HCT116 (cell line): ENCODE measurements around the gene PPP1R13L.

Experiments
- EGR1 ChIP-seq: IDR thresholded peaks from 2 replicates; pipeline ENCODE4 v1.6.1; 2012; ENCODE audit warnings: low read depth
- ELF1 ChIP-seq: IDR thresholded peaks from 2 replicates; pipeline ENCODE4 v1.6.1; 2012; ENCODE audit warnings: low read depth, borderline replicate concordance
- EZH2 ChIP-seq: fragments of 200-600 bp; sonication (generic); IDR thresholded peaks from 2 replicates; pipeline ENCODE4 v1.6.1; 2017; ENCODE audit warnings: antibody characterized with exemption, mixed run types
- EZH2phosphoT487 ChIP-seq: fragments of 200-600 bp; IDR thresholded peaks from 2 replicates; pipeline ENCODE4 v1.6.1; 2018; ENCODE audit warnings: antibody characterized with exemption, borderline replicate concordance
- JUND ChIP-seq: IDR thresholded peaks from 2 replicates; pipeline ENCODE4 v1.6.1; 2012
- POLR2A ChIP-seq: IDR thresholded peaks from 2 replicates; pipeline ENCODE4 v1.7.0; 2011; ENCODE audit warnings: borderline replicate concordance; ENCODE audit not compliant: insufficient read depth, insufficient read length; ENCODE audit errors: extremely low read depth
- POLR2AphosphoS5 ChIP-seq: IDR thresholded peaks from 2 replicates; pipeline ENCODE4 v1.6.1; 2011; ENCODE audit warnings: mild to moderate bottlenecking, low read depth, low read length, moderate library complexity
- RAD21 ChIP-seq: IDR thresholded peaks from 2 replicates; pipeline ENCODE4 v1.6.1; 2012; ENCODE audit warnings: low read depth, mild to moderate bottlenecking
- REST ChIP-seq: IDR thresholded peaks from 2 replicates; pipeline ENCODE4 v1.6.1; 2012; ENCODE audit warnings: low read depth
- SP1 ChIP-seq: IDR thresholded peaks from 2 replicates; pipeline ENCODE4 v1.6.1; 2012; ENCODE audit warnings: low read depth
- ZFX ChIP-seq: fragments of 450-650 bp; IDR thresholded peaks from 2 replicates; pipeline ENCODE4 v1.6.1; 2017
- ZNF274 ChIP-seq: fragments of 200-500 bp; sonication (Bioruptor generic); IDR thresholded peaks from 2 replicates; pipeline ENCODE4 v1.6.1; 2014; ENCODE audit warnings: mild to moderate bottlenecking, low read depth, low read length, inconsistent platforms
- TF ChIP-seq, protein P1 (sequence below), 3 experiments: fragments of 200-600 bp in 1 of 3; sonication (generic) in 1 of 3; IDR thresholded peaks in 2 of 3; conservative IDR thresholded peaks in 1 of 3; 2 replicates each; pipeline ENCODE4 v1.5.1; 2012 to 2017; ENCODE audit warnings: low read depth in 2 of 3, low read length in 2 of 3, antibody characterized with exemption in 1 of 3, borderline replicate concordance in 1 of 3, control low read depth in 1 of 3, mild to moderate bottlenecking in 1 of 3, mixed read lengths in 1 of 3, mixed run types in 1 of 3, moderate library complexity in 1 of 3; ENCODE audit not compliant: insufficient read depth in 1 of 3

DNA sequence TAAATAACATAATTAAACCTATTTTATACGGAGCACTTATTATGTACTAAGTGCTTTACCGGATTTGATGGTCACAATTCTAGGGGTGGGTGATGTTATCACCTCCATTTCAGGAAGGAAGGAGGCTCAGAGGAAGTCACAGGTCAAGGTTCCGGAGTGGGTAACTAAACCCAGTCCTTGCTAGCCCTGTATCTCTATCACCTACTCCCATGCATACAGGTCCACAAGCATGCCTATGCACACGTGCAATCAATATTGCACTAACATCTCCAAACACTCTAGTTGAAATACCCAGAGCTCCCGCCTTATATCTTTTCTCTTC, 45.1 kb upstream of the PPP1R13L start:
- TF ChIP-seq ZNF274 (no peak), POLR2A (no peak), ZFX (no peak), SP1 (no peak), ELF1 (no peak), RAD21 (no peak), EZH2 (no peak), POLR2AphosphoS5 (no peak), JUND (no peak; the same call in 1 of the 2 replicates), EZH2phosphoT487 (no peak), REST (no peak), EGR1 (no peak)
- TF ChIP-seq, protein P1, sequence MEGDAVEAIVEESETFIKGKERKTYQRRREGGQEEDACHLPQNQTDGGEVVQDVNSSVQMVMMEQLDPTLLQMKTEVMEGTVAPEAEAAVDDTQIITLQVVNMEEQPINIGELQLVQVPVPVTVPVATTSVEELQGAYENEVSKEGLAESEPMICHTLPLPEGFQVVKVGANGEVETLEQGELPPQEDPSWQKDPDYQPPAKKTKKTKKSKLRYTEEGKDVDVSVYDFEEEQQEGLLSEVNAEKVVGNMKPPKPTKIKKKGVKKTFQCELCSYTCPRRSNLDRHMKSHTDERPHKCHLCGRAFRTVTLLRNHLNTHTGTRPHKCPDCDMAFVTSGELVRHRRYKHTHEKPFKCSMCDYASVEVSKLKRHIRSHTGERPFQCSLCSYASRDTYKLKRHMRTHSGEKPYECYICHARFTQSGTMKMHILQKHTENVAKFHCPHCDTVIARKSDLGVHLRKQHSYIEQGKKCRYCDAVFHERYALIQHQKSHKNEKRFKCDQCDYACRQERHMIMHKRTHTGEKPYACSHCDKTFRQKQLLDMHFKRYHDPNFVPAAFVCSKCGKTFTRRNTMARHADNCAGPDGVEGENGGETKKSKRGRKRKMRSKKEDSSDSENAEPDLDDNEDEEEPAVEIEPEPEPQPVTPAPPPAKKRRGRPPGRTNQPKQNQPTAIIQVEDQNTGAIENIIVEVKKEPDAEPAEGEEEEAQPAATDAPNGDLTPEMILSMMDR (IDR thresholded peaks at IDR 0.05 in 2 of 3, conservative IDR thresholded peaks at IDR 0.05 in 1 of 3; ENCODE audit: borderline replicate concordance in 1 of 3, insufficient read depth in 1 of 3, low read depth in 2 of 3, low read length in 2 of 3) = no peak
